Measurements from ENCODE around the gene CARNS1. TPM values are rescaled to one million over a fixed set of nuclear protein-coding genes. Genes with fewer than 3 reads are reported as not detected.

Gene CARNS1
- total and polyA plus RNA-seq, 12 donors, result 0.55 to 26.6 (median 17.4) TPM

- Histone ChIP-seq H3K9me3 (no peaks in the 10 kb centered on the region), H3K27me3 (peaks cover 0 to 10% (median 0%) of the 10 kb centered on the region in 7 donors), H3K4me3 (peak overlapping the region in 1 of 10 donors; percentile 2), H3K27ac (peak overlapping the region in 1 of 10 donors; percentile 75), H3K36me3 (no peaks in the 10 kb centered on the region), H3K4me1 (peaks cover 0 to 36% (median 4%) of the 10 kb centered on the region in 9 donors)
- WGBS, 2 donors, result 77 to 82% methylated on average over 13 of the region's 13 CpGs
- DNase-seq (no peak), ATAC-seq (no peak)
- no peak for TF ChIP-seq CTCF (IDR thresholded peaks at IDR 0.05)
- intact Hi-C loops (cut with DNase I), result loop anchor here in 5 of 10 donors (5.0 to 10.0 kb wide), 6 partner anchors 34 to 299 kb away; partner anchors contain the start of gene GRK2 (in 1 of the 5)
Measured at GRCh38 chr11:67381244-67381972, 34.1 kb upstream of the CARNS1 start.

DNA sequence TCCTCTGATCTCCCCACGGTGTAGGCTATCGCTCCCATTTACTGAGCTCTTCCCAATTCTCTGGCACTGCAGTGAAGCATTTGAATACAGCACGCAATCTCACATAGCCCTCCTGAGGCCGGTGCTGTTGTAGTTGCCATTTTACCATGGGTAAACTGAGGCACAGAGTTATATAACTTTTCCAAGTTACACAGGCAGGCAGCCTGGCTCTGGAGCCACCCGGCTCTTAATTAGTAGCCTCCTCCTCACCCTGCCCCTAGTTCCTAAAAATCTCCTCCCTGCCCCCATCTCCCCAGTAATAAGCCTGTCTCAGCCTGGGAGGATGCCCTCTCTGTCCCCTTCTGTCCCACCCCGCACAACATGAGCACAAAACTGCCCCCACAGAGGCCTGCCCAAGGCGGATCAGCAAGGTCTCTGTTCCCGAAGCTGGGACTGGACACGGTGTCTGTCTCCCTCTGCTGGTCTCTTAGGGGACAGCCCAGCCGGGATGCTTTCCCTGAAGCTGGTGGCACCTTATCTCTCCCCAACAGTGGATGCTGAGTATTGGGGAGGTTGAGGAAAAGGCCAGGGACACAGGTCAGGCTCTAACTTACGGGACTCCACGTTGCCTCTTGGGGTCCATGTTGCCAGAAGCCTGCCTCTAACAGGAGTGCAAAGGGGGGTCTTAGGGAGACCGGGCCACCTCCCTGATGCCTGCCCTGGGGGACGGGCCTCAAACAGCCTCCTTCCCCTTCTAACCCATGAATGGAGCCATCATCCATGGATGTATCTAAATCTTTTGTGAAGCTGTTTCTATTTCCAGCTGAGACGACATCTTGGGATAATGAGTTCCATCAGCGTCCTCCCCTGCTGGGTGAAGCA is 33.0 kb upstream of the CARNS1 start:
- peak; percentile 76 to 91 (median 88) for ATAC-seq
- Histone ChIP-seq H3K27me3 (peaks cover 0 to 7% (median 0%) of the 10 kb centered on the region in 7 donors), H3K27ac (no peak overlapping the region), H3K4me1 (peaks cover 0 to 44% (median 4%) of the 10 kb centered on the region in 9 donors), H3K4me3 (no peak overlapping the region), H3K36me3 (no peaks in the 10 kb centered on the region), H3K9me3 (no peaks in the 10 kb centered on the region)
- DNase-seq, result peak; percentile 81
- TF ChIP-seq CTCF (IDR thresholded peaks at IDR 0.05), result peak; percentile 92 to 99 (median 96)
- 40 to 42% methylated on average over 16 of the region's 16 CpGs for WGBS, 2 donors
- intact Hi-C loops (cut with DNase I), result loop anchor here in 9 of 10 donors (1.0 to 10.0 kb wide), 12 partner anchors 25 to 300 kb away; partner anchors contain the start of gene GRK2 (in 1 of the 9)

GRCh38 chr11:67384851-67385366 is 30.6 kb upstream of the CARNS1 start:
- no peak overlapping the region for H3K27ac ChIP-seq
- no peaks in the 10 kb centered on the region for H3K36me3 ChIP-seq
- no peaks in the 10 kb centered on the region for H3K9me3 ChIP-seq
- no peak for DNase-seq
- no peak for TF ChIP-seq CTCF (IDR thresholded peaks at IDR 0.05)
- WGBS, 2 donors, result 46 to 59% methylated on average over 3 of the region's 3 CpGs
- H3K27me3 ChIP-seq, result no peaks in the 10 kb centered on the region
- peak in 4 of 8 donors; percentile 4 to 29 (median 16) for ATAC-seq
- peaks cover 0 to 35% (median 4%) of the 10 kb centered on the region in 9 donors for H3K4me1 ChIP-seq
- H3K4me3 ChIP-seq, result no peak overlapping the region
- intact Hi-C loops (cut with DNase I), result loop anchor here in 6 of 10 donors (2.0 to 10.0 kb wide), 7 partner anchors 32 to 303 kb away; partner anchors contain the start of genes GRK2 (in 1 of the 6) and POLD4 (in 1 of the 6)

- no peaks in the 10 kb centered on the region for H3K27me3 ChIP-seq
- no peaks in the 10 kb centered on the region for H3K9me3 ChIP-seq
- no peak for DNase-seq
- ATAC-seq, result no peak
- peaks cover 0 to 32% (median 15%) of the 10 kb centered on the region in 9 donors for H3K4me1 ChIP-seq
- H3K36me3 ChIP-seq, result no peaks in the 10 kb centered on the region
- intact Hi-C loops (cut with DNase I), result loop anchor here in 1 of 10 donors (10.0 kb wide), 2 partner anchors 72 to 122 kb away; partner anchors contain the start of gene GRK2
- H3K27ac ChIP-seq, result no peak overlapping the region
- no peak for TF ChIP-seq CTCF (IDR thresholded peaks at IDR 0.05)
- H3K4me3 ChIP-seq, result no peak overlapping the region
- WGBS, 2 donors, result 22 to 24% methylated on average over 9 of the region's 9 CpGs
Measured at GRCh38 chr11:67387069-67387468, 28.4 kb upstream of the CARNS1 start.
